Lower leg skin (tissue), 4 donors: Measurements from ENCODE around the gene ULK3. TPM values are rescaled to one million over a fixed set of nuclear protein-coding genes. Genes with fewer than 3 reads are reported as not detected.

ENCODE experiments used
- DNase-seq, 2 donors: peaks; one replicate each; pipeline ENCODE4 v3.0.0-alpha.2; 2019; ENCODE audit warnings: low spot score in 2 of 2
- H3K4me3 ChIP-seq: fragments of 200-600 bp; sonication (generic); 2 replicates; pipeline ENCODE4 v1.5.1; 2017; ENCODE audit warnings: mild to moderate bottlenecking, low read depth; ENCODE audit not compliant: poor library complexity, severe bottlenecking
- CTCF ChIP-seq, 3 donors: fragments of 450-650 bp; IDR thresholded peaks; one replicate each; pipeline ENCODE4 v1.5.1; 2016; ENCODE audit warnings: antibody characterized with exemption in 3 of 3, mild to moderate bottlenecking in 3 of 3, moderate library complexity in 2 of 3
- POLR2A ChIP-seq, 2 donors: fragments of 450-650 bp; IDR thresholded peaks; one replicate each; pipeline ENCODE4 v1.6.1; 2016 to 2017; ENCODE audit warnings: antibody characterized with exemption in 2 of 2, mild to moderate bottlenecking in 1 of 2, moderate library complexity in 1 of 2
- WGBS, 2 donors: methylation state at CpG; one replicate each; pipeline ENCODE4 v1.1.5; 2018; 5-methylcytosine and 5-hydroxymethylcytosine counted together
- intact Hi-C: fragments of 100-400 bp; cut with DNase I; formaldehyde crosslinking; loops from one replicate; pipeline ENCODE4 v1.15.0; 2023; ENCODE audit warnings: low total_unique reads
- total RNA-seq, 4 donors: library from RNA; depleted of rRNA; stranded (reverse); fragments of >200 nt; gene quantifications; one replicate each; pipeline ENCODE4 v1.1.0, GENCODE V29; 2016

The ULK3 gene
- total RNA-seq, 4 donors from 2014 or later: 108 to 189 (median 123) TPM

- DNase-seq: no peak
- no peak overlapping the region for H3K4me3 ChIP-seq
- TF ChIP-seq CTCF (IDR thresholded peaks at IDR 0.05) (no peak), POLR2A (IDR thresholded peaks at IDR 0.05) (no peak)
- intact Hi-C loops: no loop called here
- 58 to 69% methylated on average over 10 to 14 of the region's 16 CpGs for WGBS, 2 donors
These were observed 43.6 kb downstream of the ULK3 start for GRCh38 chr15:74799255-74799855.

- H3K4me3 ChIP-seq: no peak overlapping the region
- 85 to 92% methylated on average over 19 to 22 of the region's 25 CpGs for WGBS, 2 donors
- no peak for TF ChIP-seq POLR2A (IDR thresholded peaks at IDR 0.05)
- no peak for TF ChIP-seq CTCF (IDR thresholded peaks at IDR 0.05)
- intact Hi-C loops: no loop called here
- DNase-seq: no peak
These were observed 44.3 kb downstream of the ULK3 start for GRCh38 chr15:74798388-74799254.

- intact Hi-C loops: no loop called here
These were observed 46.9 kb downstream of the ULK3 start for GRCh38 chr15:74795966-74796625.

GRCh38 chr15:74794970-74795349 lies 48.0 kb downstream of the ULK3 start:
- TF ChIP-seq POLR2A (IDR thresholded peaks at IDR 0.05): no peak
- TF ChIP-seq CTCF (IDR thresholded peaks at IDR 0.05): no peak
- WGBS, 2 donors: 88 to 94% methylated on average over 9 of the region's 9 CpGs
- no peak for DNase-seq
- H3K4me3 ChIP-seq: no peak overlapping the region
- intact Hi-C loops: no loop called here

More at GRCh38 chr15:74795966-74796625, 46.9 kb downstream of the ULK3 start:
- H3K4me3 ChIP-seq: no peak overlapping the region
- WGBS, 2 donors: 90 to 92% methylated on average over 14 of the region's 14 CpGs
- TF ChIP-seq CTCF (IDR thresholded peaks at IDR 0.05): no peak
- no peak for TF ChIP-seq POLR2A (IDR thresholded peaks at IDR 0.05)
- DNase-seq: no peak

- no peak for TF ChIP-seq CTCF (IDR thresholded peaks at IDR 0.05)
- no peak for TF ChIP-seq POLR2A (IDR thresholded peaks at IDR 0.05)
These were observed 48.5 kb downstream of the ULK3 start for GRCh38 chr15:74794248-74794969.

More at GRCh38 chr15:74794248-74794969, 48.5 kb downstream of the ULK3 start:
- no peak for DNase-seq
- H3K4me3 ChIP-seq: no peak overlapping the region
- intact Hi-C loops: no loop called here
- 74% methylated on average over 6 of the region's 9 CpGs for WGBS, 2 donors
